Mesothelial cell of epicardium (in vitro differentiated cells): ENCODE measurements around the gene FHIT. TPM values are rescaled to one million over a fixed set of nuclear protein-coding genes. Genes with fewer than 3 reads are reported as not detected.

Experiments used
- DNase-seq, 2 experiments: peaks; one replicate each; pipeline ENCODE4 v3.0.0; 2021; ENCODE audit warnings: low spot score in 2 of 2; ENCODE audit not compliant: unreplicated experiment in 2 of 2
- H3K27ac Mint-ChIP-seq: 2 replicates; pipeline ENCODE4 v1.8.0; 2021; ENCODE audit warnings: mixed read lengths
- H3K27me3 Mint-ChIP-seq: 2 replicates; pipeline ENCODE4 v1.8.0; 2021; ENCODE audit warnings: low read depth, mixed read lengths
- H3K36me3 Mint-ChIP-seq: 2 replicates; pipeline ENCODE4 v1.8.0; 2021; ENCODE audit warnings: mixed read lengths
- H3K4me1 Mint-ChIP-seq: 2 replicates; pipeline ENCODE4 v1.8.0; 2021; ENCODE audit warnings: mixed read lengths
- H3K4me3 Mint-ChIP-seq: 2 replicates; pipeline ENCODE4 v1.8.0; 2021; ENCODE audit warnings: mild to moderate bottlenecking, moderate library complexity, mixed read lengths
- H3K9me3 Mint-ChIP-seq: 2 replicates; pipeline ENCODE4 v1.8.0; 2021; ENCODE audit warnings: mixed read lengths
- CTCF ChIP-seq: fragments of 200-600 bp; sonication (generic); IDR thresholded peaks from one replicate; pipeline ENCODE4 v1.5.0; 2021; ENCODE audit warnings: antibody characterized with exemption; ENCODE audit not compliant: unreplicated experiment
- total RNA-seq: library from RNA; stranded (reverse); gene quantifications from 3 replicates; pipeline ENCODE4 v1.2.1, GENCODE V29; 2021

Gene FHIT
- total RNA-seq, 1 donor from 2014 or later: 10.7 TPM

DNA sequence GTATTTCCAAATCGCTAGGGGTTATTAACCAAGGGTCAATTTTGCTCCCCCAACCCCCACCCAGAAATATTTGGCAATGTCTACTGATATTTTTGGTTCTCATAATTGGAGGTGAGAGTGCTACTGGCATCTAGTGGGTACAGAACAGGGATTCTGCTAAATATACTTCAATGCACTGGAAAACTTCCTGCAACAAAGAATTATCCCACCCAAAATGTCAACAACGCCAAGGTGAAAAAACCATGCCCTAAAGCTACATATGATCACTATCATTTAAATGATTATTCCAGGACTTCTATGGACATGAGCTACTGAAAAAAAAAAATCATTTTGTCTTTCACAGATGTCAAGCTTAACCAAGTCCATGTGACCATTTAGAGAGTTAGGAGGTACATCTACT lies 867.9 kb downstream of the FHIT start:
- DNase-seq: no peak
- Mint-ChIP-seq H3K9me3 (no peaks in the 10 kb centered on the region), H3K4me3 (no peak overlapping the region), H3K27me3 (no peaks in the 10 kb centered on the region), H3K36me3 (no peaks in the 10 kb centered on the region), H3K4me1 (peaks cover 10% of the 10 kb centered on the region), H3K27ac (no peak overlapping the region)
- no peak for TF ChIP-seq CTCF

GRCh38 chr3:60366486-60366885 lies 884.8 kb downstream of the FHIT start:
- no peak for DNase-seq

GRCh38 chr3:60365360-60365759 lies 885.9 kb downstream of the FHIT start:
- Mint-ChIP-seq H3K4me1 (no peaks in the 10 kb centered on the region), H3K9me3 (peaks cover 17% of the 10 kb centered on the region), H3K4me3 (no peak overlapping the region), H3K27ac (no peak overlapping the region), H3K27me3 (peaks cover 11% of the 10 kb centered on the region), H3K36me3 (no peaks in the 10 kb centered on the region)
- DNase-seq: no peak
- no peak for TF ChIP-seq CTCF

More at GRCh38 chr3:60366486-60366885, 884.8 kb downstream of the FHIT start:
- Mint-ChIP-seq H3K4me3 (no peak overlapping the region), H3K36me3 (no peaks in the 10 kb centered on the region), H3K27me3 (peaks cover 9% of the 10 kb centered on the region), H3K4me1 (no peaks in the 10 kb centered on the region), H3K27ac (no peak overlapping the region), H3K9me3 (peaks cover 17% of the 10 kb centered on the region)
- no peak for TF ChIP-seq CTCF

DNA sequence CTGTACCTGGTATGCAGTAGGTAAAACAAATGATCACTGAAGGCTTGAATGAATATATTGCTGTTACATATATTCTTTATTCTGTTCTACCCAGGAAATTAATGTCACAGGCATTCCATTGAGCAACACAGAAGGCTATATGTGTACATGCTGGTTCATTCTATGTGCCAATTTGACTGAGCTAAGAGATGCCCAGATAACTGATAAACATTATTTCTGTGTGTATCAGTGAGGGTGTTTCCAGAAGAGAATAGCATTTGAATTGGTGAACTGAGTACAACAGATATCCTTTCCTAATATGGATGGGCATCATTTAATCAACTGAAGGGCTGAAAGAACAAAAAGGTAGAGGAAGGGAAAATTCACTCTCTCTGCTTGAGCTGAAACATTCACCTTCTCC lies 886.8 kb downstream of the FHIT start:
- Mint-ChIP-seq H3K36me3 (no peaks in the 10 kb centered on the region), H3K4me3 (no peak overlapping the region), H3K9me3 (peaks cover 15% of the 10 kb centered on the region), H3K27me3 (peaks cover 11% of the 10 kb centered on the region), H3K4me1 (no peaks in the 10 kb centered on the region), H3K27ac (no peak overlapping the region)
- TF ChIP-seq CTCF: no peak
- no peak for DNase-seq

DNA sequence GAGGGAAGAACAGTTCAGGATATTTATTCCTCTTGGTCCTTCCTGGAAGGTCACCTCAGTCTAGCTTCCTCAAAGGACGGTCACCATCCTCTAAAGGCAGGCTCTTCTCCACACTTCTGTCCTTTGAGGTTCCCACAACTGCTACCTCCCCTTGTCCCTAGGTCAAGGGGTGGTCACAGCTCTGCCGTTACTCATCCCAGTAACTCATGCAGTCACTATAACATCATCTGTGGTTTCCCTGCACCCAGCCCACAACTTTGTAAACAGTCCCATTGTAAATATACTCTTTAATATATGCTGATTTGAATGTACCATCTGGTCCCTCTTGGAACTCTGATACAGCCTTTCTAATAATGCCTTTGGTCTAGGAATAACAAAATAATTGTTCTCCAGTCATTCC lies 887.4 kb downstream of the FHIT start:
- Mint-ChIP-seq H3K4me1 (no peaks in the 10 kb centered on the region), H3K4me3 (no peak overlapping the region), H3K27ac (no peak overlapping the region), H3K36me3 (no peaks in the 10 kb centered on the region), H3K9me3 (peaks cover 11% of the 10 kb centered on the region), H3K27me3 (peaks cover 11% of the 10 kb centered on the region)
- no peak for DNase-seq
- no peak for TF ChIP-seq CTCF

DNA sequence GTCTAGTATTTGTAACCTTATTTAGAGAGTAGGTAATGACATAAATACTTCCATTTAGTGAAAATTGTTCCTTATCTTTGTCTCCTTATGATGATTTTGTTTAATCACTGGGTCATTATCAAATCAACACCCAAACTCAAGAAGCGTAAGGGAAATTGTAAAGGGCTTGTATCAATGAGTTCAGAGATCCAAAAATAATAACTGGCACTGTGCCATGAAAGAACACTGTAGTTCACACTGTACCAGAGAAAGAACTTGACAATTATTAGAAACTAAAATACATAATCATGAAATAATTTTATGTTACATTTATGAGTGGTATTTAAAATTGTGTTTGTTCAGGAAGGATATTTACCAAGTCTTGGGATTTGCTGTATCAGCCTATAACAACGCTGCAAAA lies 895.4 kb downstream of the FHIT start:
- Mint-ChIP-seq H3K4me1 (peaks cover 8% of the 10 kb centered on the region), H3K27me3 (no peaks in the 10 kb centered on the region), H3K36me3 (no peaks in the 10 kb centered on the region), H3K4me3 (no peak overlapping the region), H3K9me3 (peaks cover 15% of the 10 kb centered on the region), H3K27ac (no peak overlapping the region)
- DNase-seq: no peak
- no peak for TF ChIP-seq CTCF
